Heart right ventricle (tissue), 16 donors: ENCODE data around the gene CA14. TPM values are rescaled to one million over a fixed set of nuclear protein-coding genes. Genes with fewer than 3 reads are reported as not detected.
A peak's percentile ranks its signal among the peaks of the same experiment; 100 is the strongest.
"Not testable (repeated sequence)": the region's sequence is repeated elsewhere in the genome, so short reads cannot be mapped to it uniquely, and the experiment has no call there.

Source experiments
- ATAC-seq, 8 donors: fragments of 200-7000 bp; cut with Tn5 transposase; one replicate each; pipeline ENCODE4 v1.9.1; 2020; ENCODE audit warnings: mild to moderate bottlenecking in 8 of 8, moderate library complexity in 8 of 8, moderate number of reproducible peaks in 1 of 8
- DNase-seq, 2 donors: peaks; one replicate each; pipeline ENCODE4 v3.0.0-alpha.2; 2020
- H3K27ac ChIP-seq, 10 donors: fragments of 200-600 bp; sonication (generic) in 2 of 10; one replicate each; pipeline versions ENCODE4 v1.5.0 to v1.8.0; 2020 to 2022; ENCODE audit warnings: mild to moderate bottlenecking in 3 of 10
- H3K27me3 ChIP-seq, 7 donors: fragments of 200-600 bp; one replicate each; pipeline ENCODE4 v1.8.0; 2021 to 2022; ENCODE audit warnings: mild to moderate bottlenecking in 2 of 7
- H3K36me3 ChIP-seq, 9 donors: fragments of 200-600 bp; sonication (generic) in 1 of 9; one replicate each; pipeline versions ENCODE4 v1.5.0 to v1.8.0; 2020 to 2022; ENCODE audit warnings: mild to moderate bottlenecking in 2 of 9
- H3K4me1 ChIP-seq, 9 donors: fragments of 200-600 bp; sonication (generic) in 1 of 9; one replicate each; pipeline versions ENCODE4 v1.5.0 to v1.8.0; 2020 to 2022; ENCODE audit warnings: mild to moderate bottlenecking in 4 of 9
- H3K4me3 ChIP-seq, 10 donors: fragments of 200-600 bp; sonication (generic) in 2 of 10; one replicate each; pipeline versions ENCODE4 v1.5.0 to v1.8.0; 2020 to 2022; ENCODE audit warnings: mild to moderate bottlenecking in 7 of 10, moderate library complexity in 2 of 10
- H3K9me3 ChIP-seq, 11 donors: fragments of 200-600 bp in 10 of 11; sonication (generic) in 2 of 11; one replicate each; pipeline versions ENCODE4 v1.5.0 to v1.8.0; 2013 to 2022; ENCODE audit warnings: mild to moderate bottlenecking in 2 of 11, control low read depth in 1 of 11, moderate library complexity in 1 of 11
- WGBS, 2 donors: extraction: QIAGEN DNeasy Blood & Tissue Kit; methylation state at CpG; one replicate each; pipeline ENCODE4 v1.1.7; 2013; ENCODE audit warnings: inconsistent platforms in 1 of 2; 5-methylcytosine and 5-hydroxymethylcytosine counted together
- intact Hi-C, 10 donors: fragments of 100-400 bp; cut with DNase I; formaldehyde crosslinking; loops; one replicate each; pipeline versions ENCODE4 v1.11.1 to v1.14.2; 2022
- polyA plus RNA-seq, 2 donors: library from polyadenylated mRNA; stranded (reverse); fragments of 200-250 nt; gene quantifications; one replicate each; pipeline ENCODE4 v1.2.3, GENCODE V29; 2013
- total RNA-seq, 10 donors: library from RNA; stranded (reverse); fragmentation: NEBNext Ultra II Directional in 3 of 10; extraction: Animal tissue kit (Norgen Biotek cat#: 25700) in 3 of 10; gene quantifications; one replicate each; pipeline versions ENCODE4 v1.2.1 to v1.2.4, GENCODE V29; 2021 to 2023
- TF ChIP-seq, protein P1 (sequence below), 9 donors: fragments of 200-600 bp; sonication (generic) in 2 of 9; IDR thresholded peaks; one replicate each; pipeline versions ENCODE4 v1.5.0 to v1.8.0; 2021 to 2022; ENCODE audit warnings: antibody characterized with exemption in 9 of 9, mild to moderate bottlenecking in 5 of 9, moderate library complexity in 1 of 9
- donor health status: Arrhythmogenic right ventricular cardiomyopathy.
- donor health status: ischemic (EF 13 %, LVEDD 7.1; RV severe dilation, severe dysfunction).
- donor health status: healthy with polysubstance abuse.
- donor health status: DM: no; HTN: yes; CAD: no.
- donor health status: DM: no; HTN: no; CAD: no.
- donor health status: ischemic (EF 25% LVEDD 6.9; RV normal size, moderate dysfunction).
- donor health status: ischemic (EF 25% LVEDD 5.7; RV mildly dilated, moderate dysfunction).
- donor health status: healthy.
- donor health status: DM: yes; HTN: yes; CAD: no.
- donor health status: Ischemic cardiomyopathy.
- donor health status: ischemic (EF 35%, LVEDD 5.7; RV mildly dilated, moderate dysfunction).
- donor health status: nonischemic (EF 11% LVEDD 7.7; RV severe dilation, severe dysfunction).
- donor health status: DM: yes; HTN: yes; CAD: no.
- donor health status: PGD.
- donor health status: ischemic (EF 29% LVEDD 5.4; RV normal size, mild dysfunction).
- donor health status: nonischemic (EF 23%, LVEDD 6.1; RV moderate dilation, normal function).

The CA14 gene
- total and polyA plus RNA-seq, 12 donors, result 0.48 to 18.5 (median 3.4) TPM

DNA sequence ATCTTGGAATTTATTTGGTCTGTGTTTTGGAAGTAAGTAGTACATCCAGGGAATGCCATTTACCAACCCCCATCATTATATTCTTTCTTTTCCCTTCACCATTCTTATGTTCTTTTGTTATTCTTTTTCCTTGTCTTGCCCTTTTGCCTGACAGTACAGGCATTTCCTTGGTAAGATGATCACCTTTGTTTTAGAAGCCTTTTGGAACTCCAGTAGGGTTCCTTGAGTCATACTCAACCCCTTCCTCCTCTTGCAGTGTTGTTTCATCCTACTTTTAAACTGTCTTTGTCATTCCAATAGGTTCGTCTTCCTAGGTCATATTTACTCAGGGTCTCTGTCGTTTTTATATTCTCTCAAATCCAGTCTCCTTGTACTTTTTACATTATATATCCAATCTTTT lies 45.3 kb downstream of the CA14 start:
- intact Hi-C loops, result no loop called here
- H3K4me1 ChIP-seq, result no peaks in the 10 kb centered on the region
- no peak overlapping the region for H3K27ac ChIP-seq
- no peak for ATAC-seq
- H3K9me3 ChIP-seq, result no peaks in the 10 kb centered on the region
- no peak for DNase-seq
- TF ChIP-seq, protein P1, sequence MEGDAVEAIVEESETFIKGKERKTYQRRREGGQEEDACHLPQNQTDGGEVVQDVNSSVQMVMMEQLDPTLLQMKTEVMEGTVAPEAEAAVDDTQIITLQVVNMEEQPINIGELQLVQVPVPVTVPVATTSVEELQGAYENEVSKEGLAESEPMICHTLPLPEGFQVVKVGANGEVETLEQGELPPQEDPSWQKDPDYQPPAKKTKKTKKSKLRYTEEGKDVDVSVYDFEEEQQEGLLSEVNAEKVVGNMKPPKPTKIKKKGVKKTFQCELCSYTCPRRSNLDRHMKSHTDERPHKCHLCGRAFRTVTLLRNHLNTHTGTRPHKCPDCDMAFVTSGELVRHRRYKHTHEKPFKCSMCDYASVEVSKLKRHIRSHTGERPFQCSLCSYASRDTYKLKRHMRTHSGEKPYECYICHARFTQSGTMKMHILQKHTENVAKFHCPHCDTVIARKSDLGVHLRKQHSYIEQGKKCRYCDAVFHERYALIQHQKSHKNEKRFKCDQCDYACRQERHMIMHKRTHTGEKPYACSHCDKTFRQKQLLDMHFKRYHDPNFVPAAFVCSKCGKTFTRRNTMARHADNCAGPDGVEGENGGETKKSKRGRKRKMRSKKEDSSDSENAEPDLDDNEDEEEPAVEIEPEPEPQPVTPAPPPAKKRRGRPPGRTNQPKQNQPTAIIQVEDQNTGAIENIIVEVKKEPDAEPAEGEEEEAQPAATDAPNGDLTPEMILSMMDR (IDR thresholded peaks at IDR 0.05), result no peak
- peaks cover 0 to 99% (median 19%) of the 10 kb centered on the region in 9 donors for H3K36me3 ChIP-seq
- H3K4me3 ChIP-seq, result no peak overlapping the region
- WGBS, 2 donors, result 86 to 91% methylated on average over 2 of the region's 2 CpGs
- H3K27me3 ChIP-seq, result no peaks in the 10 kb centered on the region

DNA sequence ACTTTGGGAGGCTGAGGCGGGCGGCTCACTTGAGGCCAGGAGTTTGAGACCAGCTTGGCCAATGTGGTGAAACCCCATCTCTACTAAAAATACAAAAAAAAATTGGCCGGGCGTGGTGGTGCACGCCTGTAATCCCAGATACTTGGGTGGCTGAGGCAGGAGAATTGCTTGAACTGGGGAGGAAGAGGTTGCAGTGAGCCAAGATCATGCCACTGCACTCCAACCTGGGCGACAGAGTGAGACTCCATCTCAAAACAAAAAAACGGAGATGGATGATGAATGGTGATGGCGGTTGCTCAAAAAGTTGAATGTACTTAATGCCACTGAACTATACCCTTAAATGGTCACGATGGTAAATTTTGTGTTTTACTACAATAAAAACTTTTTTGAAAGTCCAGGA lies 51.0 kb downstream of the CA14 start:
- H3K4me3 ChIP-seq, DNase-seq, H3K27ac ChIP-seq, intact Hi-C loops, H3K4me1 ChIP-seq, ATAC-seq, H3K27me3 ChIP-seq, H3K9me3 ChIP-seq: not testable (repeated sequence)
- 94 to 95% methylated on average over 9 of the region's 9 CpGs for WGBS, 2 donors
- peaks cover 0 to 59% (median 5%) of the 10 kb centered on the region in 9 donors for H3K36me3 ChIP-seq

DNA sequence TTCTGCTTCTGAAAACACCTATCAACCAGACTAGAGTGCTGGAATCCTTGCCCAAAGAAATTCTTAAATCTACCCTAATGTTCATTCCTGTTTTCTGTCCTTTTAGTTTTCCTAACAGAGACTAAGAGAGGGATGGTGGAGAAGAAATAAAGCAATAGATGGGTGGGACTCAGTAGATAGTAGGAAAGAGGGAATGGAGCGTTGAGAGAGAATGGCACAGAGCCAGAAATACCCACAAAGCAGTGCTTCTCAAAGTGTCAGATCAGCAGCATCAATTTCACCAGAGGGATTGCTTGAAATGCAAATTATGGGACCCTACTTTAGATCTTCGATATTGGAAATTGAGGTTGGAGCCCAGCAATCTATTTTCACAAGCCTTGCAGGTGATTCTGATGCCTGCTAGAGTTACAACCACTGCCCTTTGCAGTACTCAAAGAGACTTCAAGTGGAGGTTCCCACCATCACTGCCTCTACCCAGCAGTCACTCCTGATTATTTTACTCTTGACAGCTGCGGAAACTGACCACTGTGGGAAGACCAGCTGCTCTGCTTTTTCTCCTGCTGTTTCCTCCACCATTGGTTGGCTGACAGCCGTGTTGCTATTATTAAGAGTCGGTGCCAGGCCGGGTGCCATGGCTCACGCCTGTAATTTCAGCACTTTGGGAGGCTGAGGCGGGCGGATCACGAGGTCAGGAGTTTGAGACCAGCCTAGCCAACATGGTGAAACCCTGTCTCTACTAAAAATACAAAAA lies 52.4 kb downstream of the CA14 start:
- Histone ChIP-seq H3K27ac (no peak overlapping the region), H3K27me3 (no peaks in the 10 kb centered on the region), H3K36me3 (peaks cover 0 to 45% (median 5%) of the 10 kb centered on the region in 9 donors), H3K4me3 (no peak overlapping the region), H3K9me3 (no peaks in the 10 kb centered on the region), H3K4me1 (no peaks in the 10 kb centered on the region)
- DNase-seq (no peak), ATAC-seq (peak in 3 of 8 donors; percentile 24 to 33 (median 31))
- intact Hi-C loops, result no loop called here
- 61 to 65% methylated on average over 10 of the region's 10 CpGs for WGBS, 2 donors
- TF ChIP-seq, protein P1 (IDR thresholded peaks at IDR 0.05), result no peak

DNA sequence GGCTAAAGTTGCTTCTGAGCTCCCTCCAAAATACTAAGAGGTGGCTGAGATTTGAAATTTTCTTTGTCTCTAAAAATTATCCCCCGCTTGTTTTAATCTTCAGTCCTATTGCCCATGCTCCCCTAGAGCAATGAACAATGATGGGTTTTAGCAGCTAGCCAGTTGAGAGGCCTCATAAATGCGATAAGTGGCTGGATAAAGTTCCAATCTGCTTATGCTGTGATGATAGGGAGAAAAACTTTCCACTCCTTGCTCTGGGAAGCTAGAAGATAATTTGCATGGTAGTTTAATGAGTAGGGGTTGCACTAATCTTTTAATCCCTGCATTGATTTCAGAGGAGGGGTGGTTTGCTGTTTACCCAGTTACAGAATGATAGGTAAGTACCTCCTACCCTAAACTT lies 54.2 kb downstream of the CA14 start:
- no peak for DNase-seq
- intact Hi-C loops, result no loop called here
- TF ChIP-seq, protein P1 (IDR thresholded peaks at IDR 0.05), result no peak

More for the DNA sequence above, 54.2 kb downstream of the CA14 start:
- ATAC-seq, result no peak
- Histone ChIP-seq H3K4me3 (no peak overlapping the region), H3K4me1 (no peaks in the 10 kb centered on the region), H3K36me3 (peaks cover 0 to 28% (median 5%) of the 10 kb centered on the region in 9 donors), H3K27ac (no peak overlapping the region), H3K27me3 (no peaks in the 10 kb centered on the region), H3K9me3 (no peaks in the 10 kb centered on the region)
- 61 to 67% methylated on average over 2 of the region's 2 CpGs for WGBS, 2 donors

Other genes with a start within 250 kb of the CA14 start
- 10 to 100 TPM; 22.7 to 34.4 (median 28.9) TPM for gene OTUD7B, start 247.0 kb upstream of the CA14 start, total RNA-seq
- 1 to 10 TPM; 3.1 to 7.7 TPM for gene OTUD7B, start 247.0 kb upstream of the CA14 start, polyA plus RNA-seq
- 10 to 100 TPM; 41.5 to 73.6 (median 51.9) TPM for gene VPS45, start 190.0 kb upstream of the CA14 start, total RNA-seq
- gene VPS45, start 190.0 kb upstream of the CA14 start, polyA plus RNA-seq, result 10 to 100 TPM; 26.6 to 31.0 TPM
- gene PLEKHO1, start 107.9 kb upstream of the CA14 start, total RNA-seq, result 10 to 100 TPM; 29.3 to 82.3 (median 56.8) TPM
- 100 to 1,000 TPM; 215 to 221 TPM for gene PLEKHO1, start 107.9 kb upstream of the CA14 start, polyA plus RNA-seq
- 10 to 100 TPM; 23.7 to 58.2 (median 41.6) TPM for gene ANP32E, start 21.7 kb upstream of the CA14 start, total RNA-seq
- 10 to 100 TPM; 17.3 to 40.0 TPM for gene ANP32E, start 21.7 kb upstream of the CA14 start, polyA plus RNA-seq
- gene APH1A, start 11.2 kb downstream of the CA14 start, total RNA-seq, result 10 to 100 TPM; 56.6 to 86.9 (median 65.7) TPM
- gene APH1A, start 11.2 kb downstream of the CA14 start, polyA plus RNA-seq, result 10 to 100 TPM; 52.9 to 74.4 TPM
- 10 to 100 TPM in 6 of 10 donors, 1 to 10 TPM in 4; 5.7 to 19.5 (median 11.8) TPM for gene C1orf54, start 15.0 kb downstream of the CA14 start, total RNA-seq
- gene C1orf54, start 15.0 kb downstream of the CA14 start, polyA plus RNA-seq, result 10 to 100 TPM; 29.1 to 34.3 TPM
- 10 to 100 TPM in 6 of 10 donors, 1 to 10 TPM in 4; 3.4 to 22.6 (median 15.5) TPM for gene CIART, start 24.8 kb downstream of the CA14 start, total RNA-seq
- gene CIART, start 24.8 kb downstream of the CA14 start, polyA plus RNA-seq, result 10 to 100 TPM in 1 of 2 donors, 1 to 10 TPM in 1; 4.9 to 18.7 TPM
- 10 to 100 TPM; 68.4 to 80.0 (median 73.6) TPM for gene MRPS21, start 36.1 kb downstream of the CA14 start, total RNA-seq
- 100 to 1,000 TPM in 1 of 2 donors, 10 to 100 TPM in 1; 89.2 to 195 TPM for gene MRPS21, start 36.1 kb downstream of the CA14 start, polyA plus RNA-seq
- gene PRPF3, start 63.8 kb downstream of the CA14 start, total RNA-seq, result 10 to 100 TPM; 17.8 to 25.5 (median 20.1) TPM
- gene PRPF3, start 63.8 kb downstream of the CA14 start, polyA plus RNA-seq, result 10 to 100 TPM; 19.6 to 43.6 TPM
- 10 to 100 TPM; 21.9 to 34.5 (median 28.2) TPM for gene RPRD2, start 106.4 kb downstream of the CA14 start, total RNA-seq
- gene RPRD2, start 106.4 kb downstream of the CA14 start, polyA plus RNA-seq, result 1 to 10 TPM; 4.0 to 7.4 TPM
- 10 to 100 TPM; 25.1 to 44.4 (median 37.0) TPM for gene TARS2, start 229.6 kb downstream of the CA14 start, total RNA-seq
- gene TARS2, start 229.6 kb downstream of the CA14 start, polyA plus RNA-seq, result 10 to 100 TPM; 19.1 to 27.4 TPM